Sigmoid colon (tissue), 7 donors: ENCODE measurements around the gene FKBP14. TPM values are rescaled to one million over a fixed set of nuclear protein-coding genes. Genes with fewer than 3 reads are reported as not detected.

Experiments used
- DNase-seq: peaks from one replicate; pipeline ENCODE4 v3.0.0-alpha.2; 2019
- H3K27ac ChIP-seq, 4 donors: fragments of 200-600 bp; sonication (generic); one replicate each; pipeline ENCODE4 v1.5.1; 2016 to 2019; ENCODE audit warnings: mild to moderate bottlenecking in 1 of 4
- H3K27me3 ChIP-seq, 3 donors: fragments of 200-600 bp; sonication (generic); one replicate each; pipeline ENCODE4 v1.5.1; 2019; ENCODE audit warnings: mild to moderate bottlenecking in 1 of 3
- H3K36me3 ChIP-seq, 4 donors: fragments of 200-600 bp; sonication (generic); one replicate each; pipeline ENCODE4 v1.5.1; 2016 to 2019
- H3K4me1 ChIP-seq, 4 donors: fragments of 200-600 bp; sonication (generic); one replicate each; pipeline ENCODE4 v1.5.1; 2017 to 2019
- H3K4me3 ChIP-seq, 4 donors: fragments of 200-600 bp; sonication (generic); one replicate each; pipeline ENCODE4 v1.5.1; 2017 to 2019; ENCODE audit warnings: mild to moderate bottlenecking in 2 of 4, moderate library complexity in 1 of 4
- H3K9me3 ChIP-seq, 4 donors: fragments of 200-600 bp in 3 of 4; sonication (generic) in 3 of 4; one replicate each; pipeline versions ENCODE4 v1.5.1 to v1.6.1; 2013 to 2019
- CTCF ChIP-seq, 4 experiments: fragments of 450-650 bp in 3 of 4; fragments of 200-600 bp in 1 of 4; IDR thresholded peaks; one replicate each; pipeline ENCODE4 v1.5.1; 2016 to 2019; ENCODE audit warnings: antibody characterized with exemption in 4 of 4, mild to moderate bottlenecking in 3 of 4, moderate library complexity in 2 of 4
- EP300 ChIP-seq, 4 donors: sonication (generic); formaldehyde crosslinking; IDR thresholded peaks; one replicate each; pipeline ENCODE4 v1.6.1; 2017; ENCODE audit warnings: antibody characterized with exemption in 4 of 4
- POLR2A ChIP-seq, 2 donors: fragments of 450-650 bp; IDR thresholded peaks; one replicate each; pipeline ENCODE4 v1.6.1; 2016; ENCODE audit warnings: antibody characterized with exemption in 2 of 2, mild to moderate bottlenecking in 2 of 2, moderate library complexity in 2 of 2
- POLR2AphosphoS5 ChIP-seq, 4 donors: sonication (generic); formaldehyde crosslinking; IDR thresholded peaks; one replicate each; pipeline ENCODE4 v1.6.1; 2017; ENCODE audit warnings: antibody characterized with exemption in 4 of 4
- WGBS, 2 donors: extraction: QIAGEN DNeasy Blood & Tissue Kit; methylation state at CpG; one replicate each; pipeline ENCODE4 v1.1.7; 2013; 5-methylcytosine and 5-hydroxymethylcytosine counted together
- intact Hi-C: fragments of 100-400 bp; cut with DNase I; formaldehyde crosslinking; loops from one replicate; pipeline ENCODE4 v1.15.1; 2023
- polyA plus RNA-seq, 3 donors: library from polyadenylated mRNA; stranded (reverse); fragments of 200-250 nt; gene quantifications; one replicate each; pipeline ENCODE4 v1.2.3, GENCODE V29; 2013
- total RNA-seq, 4 donors: library from RNA; depleted of rRNA; stranded (reverse); fragments of >200 nt; gene quantifications; one replicate each; pipeline ENCODE4 v1.1.0, GENCODE V29; 2016
- donor health status: healthy with polysubstance abuse.
- donor health status: Bipolar disorder and iron deficiency.
- donor health status: healthy.

FKBP14 gene
- total and polyA plus RNA-seq, 7 donors: 1.8 to 11.4 (median 6.3) TPM

DNA sequence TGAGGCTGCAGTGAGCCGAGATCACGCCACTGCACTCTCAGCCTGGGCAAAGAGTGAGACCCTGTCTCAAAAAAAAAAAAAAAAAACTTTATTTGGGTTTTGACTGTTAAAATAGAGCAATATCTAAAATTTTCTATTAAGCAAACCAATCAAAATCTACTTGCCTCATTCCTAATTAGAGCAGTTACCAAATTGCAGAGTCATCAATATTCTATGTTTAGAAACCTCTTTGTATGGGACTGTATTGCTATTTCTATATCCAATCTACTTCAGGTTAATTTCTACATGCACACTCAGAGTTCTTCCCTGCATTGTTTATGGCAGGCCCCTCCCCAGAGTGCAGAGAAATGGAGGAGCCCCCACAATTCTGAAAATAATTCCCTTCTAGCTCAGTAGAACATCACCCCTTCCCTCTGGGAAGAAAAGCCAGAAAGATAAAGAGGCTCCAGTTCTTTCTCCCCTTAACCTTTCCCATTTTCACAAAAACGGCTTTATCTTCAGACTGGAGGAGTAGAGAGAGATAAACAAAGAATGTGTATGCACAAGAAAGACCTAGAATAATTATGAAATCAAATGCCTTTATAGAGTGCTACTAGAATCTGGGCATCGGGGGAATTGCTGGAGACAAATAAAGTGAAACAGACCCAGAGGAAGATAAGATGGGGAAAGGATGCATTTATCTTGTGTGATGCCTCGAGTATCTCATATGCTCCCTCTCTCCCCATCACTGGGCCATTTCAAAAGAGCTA, 54.8 kb downstream of the FKBP14 start:
- no peak overlapping the region for H3K4me3 ChIP-seq
- intact Hi-C loops: no loop called here
- no peak overlapping the region for H3K27ac ChIP-seq
- TF ChIP-seq POLR2A (IDR thresholded peaks at IDR 0.05) (no peak), EP300 (IDR thresholded peaks at IDR 0.05) (no peak), CTCF (IDR thresholded peaks at IDR 0.05) (no peak), POLR2AphosphoS5 (IDR thresholded peaks at IDR 0.05) (no peak)
- no peak for DNase-seq
- WGBS, 2 donors: 91 to 94% methylated on average over 5 of the region's 5 CpGs
- H3K36me3 ChIP-seq: peaks cover 0 to 5% (median 0%) of the 10 kb centered on the region in 4 donors
- H3K9me3 ChIP-seq: no peaks in the 10 kb centered on the region
- H3K4me1 ChIP-seq: peaks cover 0 to 22% (median 16%) of the 10 kb centered on the region in 4 donors
- no peaks in the 10 kb centered on the region for H3K27me3 ChIP-seq

DNA sequence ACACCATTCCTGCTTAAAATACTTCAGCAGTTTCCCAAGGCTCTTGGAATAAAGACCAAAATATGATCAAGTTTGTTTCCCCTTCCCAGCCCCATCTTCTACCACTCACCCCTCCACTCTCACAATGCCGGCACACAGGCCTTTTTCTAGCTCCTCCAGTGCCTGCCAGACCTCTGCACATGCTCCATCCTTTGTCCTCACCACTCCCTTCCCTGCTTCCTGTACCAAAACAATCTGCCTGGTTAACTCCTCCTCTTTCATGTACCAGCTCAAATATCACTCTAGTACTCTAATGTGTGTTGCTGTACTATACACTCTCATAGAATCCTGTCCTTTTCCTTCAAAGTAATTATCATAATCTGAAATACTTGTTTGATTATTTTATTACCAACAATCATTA, 56.3 kb downstream of the FKBP14 start:
- H3K4me3 ChIP-seq: no peak overlapping the region
- intact Hi-C loops: no loop called here
- no peak for DNase-seq
- peaks cover 0 to 5% (median 0%) of the 10 kb centered on the region in 4 donors for H3K36me3 ChIP-seq
- H3K27ac ChIP-seq: no peak overlapping the region
- TF ChIP-seq POLR2AphosphoS5 (IDR thresholded peaks at IDR 0.05) (no peak), POLR2A (IDR thresholded peaks at IDR 0.05) (no peak), EP300 (IDR thresholded peaks at IDR 0.05) (no peak), CTCF (IDR thresholded peaks at IDR 0.05) (no peak)
- H3K4me1 ChIP-seq: peaks cover 0 to 6% (median 2%) of the 10 kb centered on the region in 4 donors
- no peaks in the 10 kb centered on the region for H3K9me3 ChIP-seq
- H3K27me3 ChIP-seq: no peaks in the 10 kb centered on the region
- WGBS, 2 donors: 83 to 92% methylated on average over 1 of the region's 1 CpG

- no peak for DNase-seq
- WGBS, 2 donors: 85 to 89% methylated on average over 2 of the region's 2 CpGs
- no peaks in the 10 kb centered on the region for H3K9me3 ChIP-seq
- intact Hi-C loops: no loop called here
- H3K36me3 ChIP-seq: peaks cover 0 to 5% (median 0%) of the 10 kb centered on the region in 4 donors
- no peaks in the 10 kb centered on the region for H3K27me3 ChIP-seq
- no peak for TF ChIP-seq CTCF (IDR thresholded peaks at IDR 0.05)
- no peak for TF ChIP-seq POLR2AphosphoS5 (IDR thresholded peaks at IDR 0.05)
- no peak for TF ChIP-seq EP300 (IDR thresholded peaks at IDR 0.05)
- TF ChIP-seq POLR2A (IDR thresholded peaks at IDR 0.05): no peak
- no peak overlapping the region for H3K4me3 ChIP-seq
- no peak overlapping the region for H3K27ac ChIP-seq
- peaks cover 0 to 6% (median 2%) of the 10 kb centered on the region in 4 donors for H3K4me1 ChIP-seq
These were observed 56.8 kb downstream of the FKBP14 start for GRCh38 chr7:29969738-29970137.

- DNase-seq: no peak
- Histone ChIP-seq H3K27me3 (no peaks in the 10 kb centered on the region), H3K27ac (no peak overlapping the region), H3K36me3 (peaks cover 0 to 5% (median 0%) of the 10 kb centered on the region in 4 donors), H3K9me3 (no peaks in the 10 kb centered on the region), H3K4me3 (no peak overlapping the region), H3K4me1 (peaks cover 0 to 6% (median 2%) of the 10 kb centered on the region in 4 donors)
- 85 to 90% methylated on average over 12 of the region's 12 CpGs for WGBS, 2 donors
- intact Hi-C loops: no loop called here
- TF ChIP-seq POLR2A (IDR thresholded peaks at IDR 0.05): no peak
- TF ChIP-seq POLR2AphosphoS5 (IDR thresholded peaks at IDR 0.05): no peak
- TF ChIP-seq EP300 (IDR thresholded peaks at IDR 0.05): no peak
- no peak for TF ChIP-seq CTCF (IDR thresholded peaks at IDR 0.05)
These were observed 57.7 kb downstream of the FKBP14 start for GRCh38 chr7:29968683-29969395.
